GM21737 (cell line): ENCODE data around the gene RBM4.

Source experiments
- ATAC-seq: cut with Tn5 transposase; IDR thresholded peaks from one replicate; pipeline ENCODE4 v1.9.1; 2021; ENCODE audit warnings: mild to moderate bottlenecking, moderate library complexity; ENCODE audit not compliant: unreplicated experiment

RBM4 gene

GRCh38 chr11:66688561-66689534, 50.3 kb downstream of the RBM4 start:
- no peak for ATAC-seq

- ATAC-seq: no peak
These were observed 51.4 kb downstream of the RBM4 start for GRCh38 chr11:66689661-66690590.

- no peak for ATAC-seq
These were observed 52.9 kb downstream of the RBM4 start for GRCh38 chr11:66691311-66691980.

DNA sequence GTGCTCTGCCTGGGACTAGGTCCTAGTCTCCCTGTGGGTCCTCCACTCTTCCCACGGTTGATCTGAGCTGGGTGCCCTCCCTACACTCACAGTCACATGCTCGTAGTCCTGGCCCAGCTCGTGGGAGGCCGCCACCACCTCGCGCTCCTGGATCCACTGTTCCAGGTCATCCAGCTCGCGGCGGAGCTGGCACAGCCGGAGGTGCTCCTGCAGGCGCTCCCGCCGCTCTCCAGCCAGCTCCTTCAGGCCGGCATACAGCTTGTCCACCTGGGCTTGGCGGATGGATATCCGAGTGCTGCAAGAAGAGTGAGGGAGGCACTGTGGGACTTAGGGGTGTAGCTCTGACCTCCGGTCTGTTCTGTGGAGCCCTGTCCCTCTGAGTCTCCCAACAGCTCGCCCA, 53.9 kb downstream of the RBM4 start:
- no peak for ATAC-seq

- no peak for ATAC-seq
These were observed 54.4 kb downstream of the RBM4 start for GRCh38 chr11:66692871-66693331.

GRCh38 chr11:66693356-66694055, 55.0 kb downstream of the RBM4 start:
- no peak for ATAC-seq

DNA sequence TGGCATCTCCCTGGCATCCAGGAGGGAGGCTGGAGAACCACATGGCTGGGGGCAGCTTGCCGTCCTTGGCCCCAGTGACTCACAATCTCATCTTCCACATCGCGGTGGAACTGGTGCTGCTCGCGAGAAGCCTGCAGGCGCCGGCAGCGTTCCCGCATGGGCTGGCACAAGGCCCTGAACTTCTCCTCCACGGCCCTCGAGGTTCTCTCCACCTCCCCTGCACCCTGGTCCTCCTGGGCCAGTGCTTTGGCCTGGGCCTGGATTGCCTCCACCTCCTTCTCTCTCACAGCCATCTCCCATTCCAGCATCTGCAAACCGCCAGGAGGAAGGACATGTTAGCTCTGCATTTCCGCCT, 55.5 kb downstream of the RBM4 start:
- no peak for ATAC-seq

DNA sequence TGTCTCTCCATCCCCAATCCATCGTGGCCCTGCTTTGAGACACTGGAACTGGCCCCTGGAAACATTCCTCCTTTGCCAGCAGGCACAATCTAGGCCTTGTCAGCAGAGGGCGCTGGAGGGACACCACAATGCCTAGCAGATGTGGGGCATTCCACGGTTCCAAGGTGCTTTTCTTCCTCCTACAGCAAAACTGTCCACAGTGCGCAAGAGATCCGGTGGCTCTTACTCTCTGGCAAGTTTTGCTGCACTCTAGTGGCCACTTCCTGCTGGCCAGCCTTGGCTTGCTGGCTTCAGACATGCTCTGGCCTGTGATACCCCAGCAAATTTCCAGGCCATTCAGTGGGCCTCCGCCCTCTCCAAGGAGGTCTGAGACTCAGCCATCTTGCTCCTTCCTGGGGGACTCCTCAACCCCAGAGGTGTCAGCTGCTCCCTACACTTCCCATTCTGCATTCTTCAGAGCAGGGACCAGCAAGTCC, 56.3 kb downstream of the RBM4 start:
- no peak for ATAC-seq
